Measurements from ENCODE around the gene ATP13A4.

Gene ATP13A4

GRCh38 chr3:193554811-193555210 is at the start of gene ATP13A4:
Gene ATP13A4 (minus strand): TSS chr3:193554895. CDS start chr3:193554799, 96 bp downstream.
- Histone ChIP-seq H3K9me3 (ENCODE audit: control insufficient read depth, insufficient read depth, low read length) (no peaks in the 10 kb centered on the region), H3K9me2 (replicated peaks; ENCODE audit: control insufficient read depth, low read length) (no peaks in the 10 kb centered on the region), H3K27me3 (ENCODE audit: control insufficient read depth, low read length) (no peaks in the 10 kb centered on the region), H3K4me1 (ENCODE audit: control insufficient read depth, low read length) (peaks cover 6% of the 10 kb centered on the region; the same call in 1 of the 2 replicates), H3K79me2 (ENCODE audit: control insufficient read depth, low read length) (no peaks in the 10 kb centered on the region), H3K36me3 (ENCODE audit: control insufficient read depth, low read length) (no peaks in the 10 kb centered on the region), H4K20me1 (ENCODE audit: control insufficient read depth, insufficient read depth, low read depth, low read length) (no peaks in the 10 kb centered on the region), H3K4me2 (ENCODE audit: low read length) (no peak within 1 kb of the TSS), H3K4me3 (ENCODE audit: low read length) (no peak within 1 kb of the TSS), H3K27ac (ENCODE audit: low read depth, low read length) (no peak within 1 kb of the TSS), H3F3A (ENCODE audit: control insufficient read depth, insufficient read depth) (no peaks in the 10 kb centered on the region)
- TF ChIP-seq EZH2phosphoT487 (IDR thresholded peaks at IDR 0.05; ENCODE audit: borderline replicate concordance, low read length) (no peak), CTCF (IDR thresholded peaks at IDR 0.05; ENCODE audit: low read depth, low read length, poor library complexity, severe bottlenecking) (no peak)

GRCh38 chr3:193599393-193599792 is 44.7 kb upstream of the ATP13A4 start:
- Histone ChIP-seq H3K79me2 (ENCODE audit: control insufficient read depth, low read length) (peaks cover 99% of the 10 kb centered on the region), H3K4me2 (ENCODE audit: low read length) (no peak overlapping the region), H3K9me2 (replicated peaks; ENCODE audit: control insufficient read depth, low read length) (no peaks in the 10 kb centered on the region)

GRCh38 chr3:193598202-193598601 is 43.5 kb upstream of the ATP13A4 start:
- Histone ChIP-seq H4K20me1 (ENCODE audit: control insufficient read depth, insufficient read depth, low read depth, low read length) (peaks cover 15% of the 10 kb centered on the region), H3K4me3 (ENCODE audit: low read length) (no peak overlapping the region), H3K4me1 (ENCODE audit: control insufficient read depth, low read length) (peaks cover 13% of the 10 kb centered on the region), H3K27me3 (ENCODE audit: control insufficient read depth, low read length) (no peaks in the 10 kb centered on the region), H3K4me2 (ENCODE audit: low read length) (no peak overlapping the region), H3K27ac (ENCODE audit: low read depth, low read length) (no peak overlapping the region), H3K9me2 (replicated peaks; ENCODE audit: control insufficient read depth, low read length) (no peaks in the 10 kb centered on the region), H3F3A (ENCODE audit: control insufficient read depth, insufficient read depth) (no peaks in the 10 kb centered on the region), H3K79me2 (ENCODE audit: control insufficient read depth, low read length) (peaks cover 99% of the 10 kb centered on the region), H3K9me3 (ENCODE audit: control insufficient read depth, insufficient read depth, low read length) (no peaks in the 10 kb centered on the region), H3K36me3 (ENCODE audit: control insufficient read depth, low read length) (peaks cover 43% of the 10 kb centered on the region)
- no peak for TF ChIP-seq CTCF (IDR thresholded peaks at IDR 0.05; ENCODE audit: low read depth, low read length, poor library complexity, severe bottlenecking)
- no peak for TF ChIP-seq EZH2phosphoT487 (IDR thresholded peaks at IDR 0.05; ENCODE audit: borderline replicate concordance, low read length)

More at GRCh38 chr3:193599393-193599792, 44.7 kb upstream of the ATP13A4 start:
- Histone ChIP-seq H3K36me3 (ENCODE audit: control insufficient read depth, low read length) (peaks cover 47% of the 10 kb centered on the region), H3K27ac (ENCODE audit: low read depth, low read length) (no peak overlapping the region), H4K20me1 (ENCODE audit: control insufficient read depth, insufficient read depth, low read depth, low read length) (peaks cover 15% of the 10 kb centered on the region), H3K4me3 (ENCODE audit: low read length) (no peak overlapping the region), H3K27me3 (ENCODE audit: control insufficient read depth, low read length) (no peaks in the 10 kb centered on the region), H3K4me1 (ENCODE audit: control insufficient read depth, low read length) (peaks cover 10% of the 10 kb centered on the region), H3F3A (ENCODE audit: control insufficient read depth, insufficient read depth) (no peaks in the 10 kb centered on the region), H3K9me3 (ENCODE audit: control insufficient read depth, insufficient read depth, low read length) (no peaks in the 10 kb centered on the region)
- TF ChIP-seq EZH2phosphoT487 (IDR thresholded peaks at IDR 0.05; ENCODE audit: borderline replicate concordance, low read length) (no peak), CTCF (IDR thresholded peaks at IDR 0.05; ENCODE audit: low read depth, low read length, poor library complexity, severe bottlenecking) (no peak)
